RWPE2 (cell line): ENCODE measurements around the gene HAGHL.

Experiments
- ATAC-seq: fragments of 200-7000 bp; cut with Tn5 transposase; 3 replicates; pipeline ENCODE4 v1.9.1; 2021; ENCODE audit warnings: low read depth
- DNase-seq: peaks from one replicate; pipeline ENCODE4 v3.0.0-alpha.2; 2020; ENCODE audit warnings: low spot score
- H3K27ac ChIP-seq: fragments of 450-650 bp; 2 replicates; pipeline ENCODE4 v1.5.1; 2017; ENCODE audit warnings: mild to moderate bottlenecking; ENCODE audit not compliant: poor library complexity, severe bottlenecking
- H3K27me3 ChIP-seq: fragments of 250-450 bp; sonication (Bioruptor Pico); 2 replicates; pipeline ENCODE4 v1.5.1; 2021; ENCODE audit warnings: mild to moderate bottlenecking, moderate library complexity; ENCODE audit not compliant: insufficient read depth, poor library complexity, severe bottlenecking
- H3K36me3 ChIP-seq: fragments of 250-450 bp; sonication (Bioruptor Pico); 2 replicates; pipeline ENCODE4 v1.5.1; 2020; ENCODE audit warnings: low read depth, mild to moderate bottlenecking, moderate library complexity
- H3K4me1 ChIP-seq: fragments of 250-450 bp; sonication (Bioruptor Pico); 2 replicates; pipeline ENCODE4 v1.5.1; 2021; ENCODE audit warnings: mild to moderate bottlenecking, moderate library complexity; ENCODE audit not compliant: insufficient read depth, poor library complexity, severe bottlenecking
- H3K4me3 ChIP-seq: fragments of 250-450 bp; sonication (Bioruptor Pico); 2 replicates; pipeline ENCODE4 v1.5.1; 2021; ENCODE audit warnings: mild to moderate bottlenecking, moderate library complexity; ENCODE audit not compliant: severe bottlenecking
- H3K9me3 ChIP-seq: fragments of 250-450 bp; sonication (Bioruptor Pico); 2 replicates; pipeline ENCODE4 v1.5.1; 2021; ENCODE audit warnings: mild to moderate bottlenecking, moderate library complexity; ENCODE audit not compliant: severe bottlenecking
- CTCF ChIP-seq: fragments of 450-650 bp; IDR thresholded peaks from one replicate; pipeline ENCODE4 v1.5.1; 2017; ENCODE audit warnings: mild to moderate bottlenecking, moderate library complexity; ENCODE audit not compliant: poor library complexity, severe bottlenecking

Gene HAGHL

GRCh38 chr16:702341-702740, 24.6 kb upstream of the HAGHL start:
- ATAC-seq (no peak), DNase-seq (no peak)
- peaks cover 3% of the 10 kb centered on the region for H3K4me1 ChIP-seq
- no peaks in the 10 kb centered on the region for H3K36me3 ChIP-seq
- no peaks in the 10 kb centered on the region for H3K27me3 ChIP-seq
- H3K4me3 ChIP-seq: no peak overlapping the region
- no peaks in the 10 kb centered on the region for H3K9me3 ChIP-seq
- H3K27ac ChIP-seq: no peak overlapping the region
- TF ChIP-seq CTCF: no peak

GRCh38 chr16:703406-703805, 23.5 kb upstream of the HAGHL start:
- TF ChIP-seq CTCF: no peak
- ATAC-seq (no peak), DNase-seq (no peak)
- Histone ChIP-seq H3K9me3 (no peaks in the 10 kb centered on the region), H3K4me1 (peaks cover 3% of the 10 kb centered on the region), H3K27ac (no peak overlapping the region), H3K27me3 (no peaks in the 10 kb centered on the region), H3K36me3 (no peaks in the 10 kb centered on the region), H3K4me3 (no peak overlapping the region)

- H3K27me3 ChIP-seq: no peaks in the 10 kb centered on the region
Observed at GRCh38 chr16:704047-704446, 22.9 kb upstream of the HAGHL start.

GRCh38 chr16:704552-705380, 22.1 kb upstream of the HAGHL start:
- Histone ChIP-seq H3K27ac (peak overlapping the region; percentile 49), H3K27me3 (no peaks in the 10 kb centered on the region), H3K9me3 (no peaks in the 10 kb centered on the region), H3K4me1 (peaks cover 3% of the 10 kb centered on the region), H3K36me3 (no peaks in the 10 kb centered on the region), H3K4me3 (peak overlapping the region; percentile 87)
- ATAC-seq (peak; percentile 6; the same call in 1 of the 3 replicates), DNase-seq (no peak)
- TF ChIP-seq CTCF: no peak

More at GRCh38 chr16:704047-704446, 22.9 kb upstream of the HAGHL start:
- Histone ChIP-seq H3K27ac (peak overlapping the region; percentile 49), H3K36me3 (no peaks in the 10 kb centered on the region), H3K9me3 (no peaks in the 10 kb centered on the region), H3K4me1 (peaks cover 3% of the 10 kb centered on the region), H3K4me3 (peak overlapping the region; percentile 87)
- no peak for TF ChIP-seq CTCF
- ATAC-seq: no peak
- no peak for DNase-seq
